Chondrocyte (in vitro differentiated cells): ENCODE measurements around the gene HPN. TPM values are rescaled to one million over a fixed set of nuclear protein-coding genes. Genes with fewer than 3 reads are reported as not detected.

Experiments used
- DNase-seq: peaks from one replicate; pipeline ENCODE4 v3.0.0; 2021; ENCODE audit warnings: mixed read lengths, low spot score
- H3K27ac Mint-ChIP-seq: one replicate; pipeline ENCODE4 v1.8.0; 2021; ENCODE audit warnings: mild to moderate bottlenecking, moderate library complexity, mixed read lengths; ENCODE audit not compliant: unreplicated experiment
- H3K27me3 Mint-ChIP-seq: 2 replicates; pipeline ENCODE4 v1.8.0; 2021; ENCODE audit warnings: low read depth, mixed read lengths
- H3K36me3 Mint-ChIP-seq: 2 replicates; pipeline ENCODE4 v1.8.0; 2021; ENCODE audit warnings: low read depth, mixed read lengths
- H3K4me1 Mint-ChIP-seq: 2 replicates; pipeline ENCODE4 v1.8.0; 2021; ENCODE audit warnings: low read depth, mild to moderate bottlenecking, mixed read lengths
- H3K4me3 Mint-ChIP-seq: one replicate; pipeline ENCODE4 v1.8.0; 2021; ENCODE audit warnings: mild to moderate bottlenecking, moderate library complexity, mixed read lengths; ENCODE audit not compliant: unreplicated experiment
- H3K9me3 Mint-ChIP-seq: 2 replicates; pipeline ENCODE4 v1.8.0; 2021; ENCODE audit warnings: low read depth, mixed read lengths
- total RNA-seq: library from RNA; stranded (reverse); gene quantifications from 3 replicates; pipeline ENCODE4 v1.2.1, GENCODE V29; 2021
- TF ChIP-seq, protein P1 (sequence below): fragments of 200-600 bp; sonication (generic); IDR thresholded peaks from 2 replicates; pipeline ENCODE4 v1.5.0; 2021; ENCODE audit warnings: antibody characterized with exemption, mild to moderate bottlenecking, moderate library complexity

The HPN gene
- total RNA-seq, 1 donor from 2014 or later: not detected

DNA sequence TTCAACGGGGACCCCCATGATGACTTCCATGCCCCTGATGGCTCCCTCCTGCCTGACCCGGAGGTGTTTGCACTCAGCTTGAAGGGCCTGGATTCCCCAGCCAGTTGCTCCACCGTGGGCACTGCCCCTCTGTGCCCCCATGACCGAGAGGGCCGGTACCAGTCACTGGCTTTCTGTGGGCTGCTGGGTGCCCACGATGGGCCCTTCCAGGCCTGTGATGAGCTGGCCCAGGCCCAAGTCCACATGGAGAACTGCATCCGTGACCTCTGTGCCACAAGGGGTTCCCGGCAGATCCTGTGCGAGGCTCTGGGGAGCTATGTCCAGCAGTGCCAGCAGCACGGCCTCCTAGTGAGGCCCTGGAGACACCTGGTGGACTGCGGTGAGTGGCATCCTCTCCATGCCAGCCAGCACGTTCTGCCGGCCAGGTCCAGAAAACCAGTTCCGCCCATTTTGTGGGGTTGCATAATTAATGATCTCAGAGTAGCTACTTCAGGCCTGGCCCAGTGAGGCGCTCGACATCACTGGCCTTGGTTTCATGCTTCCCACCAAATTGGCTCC lies 39.2 kb downstream of the HPN start:
- TF ChIP-seq, protein P1, sequence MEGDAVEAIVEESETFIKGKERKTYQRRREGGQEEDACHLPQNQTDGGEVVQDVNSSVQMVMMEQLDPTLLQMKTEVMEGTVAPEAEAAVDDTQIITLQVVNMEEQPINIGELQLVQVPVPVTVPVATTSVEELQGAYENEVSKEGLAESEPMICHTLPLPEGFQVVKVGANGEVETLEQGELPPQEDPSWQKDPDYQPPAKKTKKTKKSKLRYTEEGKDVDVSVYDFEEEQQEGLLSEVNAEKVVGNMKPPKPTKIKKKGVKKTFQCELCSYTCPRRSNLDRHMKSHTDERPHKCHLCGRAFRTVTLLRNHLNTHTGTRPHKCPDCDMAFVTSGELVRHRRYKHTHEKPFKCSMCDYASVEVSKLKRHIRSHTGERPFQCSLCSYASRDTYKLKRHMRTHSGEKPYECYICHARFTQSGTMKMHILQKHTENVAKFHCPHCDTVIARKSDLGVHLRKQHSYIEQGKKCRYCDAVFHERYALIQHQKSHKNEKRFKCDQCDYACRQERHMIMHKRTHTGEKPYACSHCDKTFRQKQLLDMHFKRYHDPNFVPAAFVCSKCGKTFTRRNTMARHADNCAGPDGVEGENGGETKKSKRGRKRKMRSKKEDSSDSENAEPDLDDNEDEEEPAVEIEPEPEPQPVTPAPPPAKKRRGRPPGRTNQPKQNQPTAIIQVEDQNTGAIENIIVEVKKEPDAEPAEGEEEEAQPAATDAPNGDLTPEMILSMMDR: no peak
- H3K36me3 Mint-ChIP-seq: no peaks in the 10 kb centered on the region
- H3K27ac Mint-ChIP-seq: no peak overlapping the region
- no peaks in the 10 kb centered on the region for H3K9me3 Mint-ChIP-seq
- H3K4me1 Mint-ChIP-seq: no peaks in the 10 kb centered on the region
- DNase-seq: no peak
- peaks cover 12% of the 10 kb centered on the region for H3K27me3 Mint-ChIP-seq
- no peak overlapping the region for H3K4me3 Mint-ChIP-seq

DNA sequence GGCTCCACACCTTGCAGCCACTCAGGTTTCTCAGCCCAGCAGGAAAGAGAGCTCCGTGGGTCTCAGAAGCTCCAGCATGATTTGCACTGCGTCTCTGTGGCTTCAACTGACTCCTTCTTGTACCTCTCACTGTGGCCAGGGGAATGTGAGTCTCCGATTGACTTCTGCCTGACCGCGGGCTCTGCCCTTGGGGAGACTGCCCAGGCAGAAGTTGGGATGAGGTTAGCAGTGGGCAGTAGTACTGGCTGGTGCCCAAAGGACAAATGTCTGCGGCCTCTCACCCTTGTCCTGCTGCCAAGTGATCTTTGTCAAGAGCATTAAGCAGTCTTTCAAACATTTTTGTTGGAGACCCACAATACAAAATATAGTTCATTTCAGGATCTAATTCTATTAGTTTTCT lies 39.7 kb downstream of the HPN start:
- TF ChIP-seq, protein P1: no peak
- Mint-ChIP-seq H3K9me3 (no peaks in the 10 kb centered on the region), H3K27ac (no peak overlapping the region), H3K4me1 (no peaks in the 10 kb centered on the region), H3K36me3 (no peaks in the 10 kb centered on the region), H3K27me3 (peaks cover 12% of the 10 kb centered on the region), H3K4me3 (no peak overlapping the region)
- no peak for DNase-seq

DNA sequence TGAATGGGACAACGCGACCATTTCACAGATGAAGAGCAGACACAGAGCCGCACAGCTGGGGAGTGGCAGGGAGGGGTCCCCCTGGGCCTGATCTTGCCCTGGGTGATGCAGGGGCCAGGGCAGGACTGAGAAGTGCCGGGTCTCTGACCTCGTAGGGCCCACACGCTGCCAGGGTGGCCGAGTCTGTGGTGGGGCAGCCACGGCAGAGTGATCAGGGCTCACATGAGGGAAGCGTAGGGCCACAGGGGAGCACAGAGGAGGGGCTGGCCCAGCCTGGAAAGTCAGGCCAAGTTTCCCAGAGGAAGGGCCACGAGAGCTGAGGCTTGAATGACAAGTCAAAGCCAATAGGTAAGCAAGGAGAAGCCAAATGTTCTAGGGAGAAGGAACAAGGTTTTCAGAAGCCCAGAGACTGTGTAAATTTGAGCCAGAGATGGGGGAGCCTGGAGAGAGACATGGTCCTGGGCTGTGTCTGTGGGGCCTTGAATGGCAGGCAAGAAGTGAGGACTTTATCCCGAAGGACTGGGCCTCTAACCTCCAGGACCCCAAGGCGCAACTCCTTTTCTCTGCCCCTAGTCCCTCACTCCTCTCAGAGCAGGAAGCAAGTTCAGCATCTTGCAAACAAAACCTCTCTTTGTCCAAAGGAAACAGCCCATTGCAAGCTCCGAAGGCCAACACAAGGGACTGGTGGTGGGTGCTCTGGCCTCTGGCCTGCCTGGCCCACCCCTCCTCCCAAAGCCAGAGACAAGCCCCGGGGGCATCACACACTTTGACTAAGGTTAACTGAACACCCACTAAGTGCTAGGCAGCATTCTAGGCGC lies 42.4 kb downstream of the HPN start:
- Mint-ChIP-seq H3K9me3 (no peaks in the 10 kb centered on the region), H3K27ac (no peak overlapping the region), H3K4me3 (no peak overlapping the region), H3K27me3 (peaks cover 2% of the 10 kb centered on the region), H3K36me3 (no peaks in the 10 kb centered on the region), H3K4me1 (peaks cover 8% of the 10 kb centered on the region)
- DNase-seq: no peak
- TF ChIP-seq, protein P1: no peak

DNA sequence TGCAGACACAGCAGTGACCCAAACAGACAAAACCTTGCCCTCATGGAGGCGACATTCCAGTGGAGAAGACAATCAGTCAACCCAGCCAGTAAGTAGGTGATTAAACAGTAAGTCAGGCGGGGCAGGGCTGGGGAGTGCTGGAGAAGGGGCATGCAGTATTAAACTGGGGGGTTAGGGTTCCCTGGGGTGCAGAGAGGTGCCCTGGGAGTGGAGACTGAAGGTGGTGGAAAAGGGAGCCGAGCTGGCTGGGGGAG lies 42.9 kb downstream of the HPN start:
- Mint-ChIP-seq H3K27ac (no peak overlapping the region), H3K27me3 (no peaks in the 10 kb centered on the region), H3K4me3 (no peak overlapping the region), H3K9me3 (no peaks in the 10 kb centered on the region), H3K36me3 (no peaks in the 10 kb centered on the region), H3K4me1 (peaks cover 9% of the 10 kb centered on the region)
- TF ChIP-seq, protein P1: no peak
- DNase-seq: no peak

DNA sequence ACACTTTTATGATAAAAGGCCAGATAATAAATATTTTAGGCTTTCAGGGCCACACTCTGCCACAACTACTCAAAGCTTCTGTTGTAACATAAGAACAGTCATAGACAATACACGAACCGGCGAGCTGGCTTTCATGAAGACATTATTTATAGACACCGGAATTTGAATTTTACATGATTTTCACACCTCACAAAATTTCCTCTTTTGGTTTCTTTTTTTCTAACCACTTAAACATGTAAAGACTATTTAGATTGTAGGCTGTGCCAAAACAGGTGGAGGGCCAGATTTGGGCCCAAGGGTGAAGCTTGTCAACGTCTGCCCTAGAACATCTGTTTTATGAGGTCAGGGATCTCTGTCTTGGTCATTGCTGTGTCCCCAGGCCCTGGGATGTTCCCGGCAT lies 44.4 kb downstream of the HPN start:
- TF ChIP-seq, protein P1: no peak
- no peak overlapping the region for H3K27ac Mint-ChIP-seq
- H3K9me3 Mint-ChIP-seq: no peaks in the 10 kb centered on the region
- peaks cover 9% of the 10 kb centered on the region for H3K4me1 Mint-ChIP-seq
- H3K36me3 Mint-ChIP-seq: no peaks in the 10 kb centered on the region
- DNase-seq: no peak
- H3K4me3 Mint-ChIP-seq: no peak overlapping the region
- no peaks in the 10 kb centered on the region for H3K27me3 Mint-ChIP-seq
